Bronchial epithelial cell (primary cell): ENCODE results near the gene PADI6. TPM values are rescaled to one million over a fixed set of nuclear protein-coding genes. Genes with fewer than 3 reads are reported as not detected.

Experiments used
- DNase-seq: peaks from one replicate; pipeline ENCODE4 v3.0.0-alpha.2; 2010; ENCODE audit warnings: low read depth
- FAIRE-seq: peaks from 2 replicates; lab custom pipeline; 2011; peaks lifted over from hg19 to GRCh38; lab: Jason Lieb, UNC
- H3K27me3 ChIP-seq: 2 replicates; pipeline ENCODE4 v1.5.1; 2011; ENCODE audit warnings: low read length; ENCODE audit not compliant: control insufficient read depth, insufficient read depth
- H3K36me3 ChIP-seq: 2 replicates; pipeline ENCODE4 v1.5.1; 2011; ENCODE audit warnings: low read length; ENCODE audit not compliant: control insufficient read depth, insufficient read depth
- H3K4me3 ChIP-seq: 2 replicates; pipeline ENCODE4 v1.5.1; 2011; ENCODE audit warnings: mild to moderate bottlenecking, low read depth, low read length, control low read depth
- CTCF ChIP-seq: IDR thresholded peaks from 2 replicates; pipeline ENCODE4 v1.5.1; 2011; ENCODE audit warnings: mild to moderate bottlenecking, moderate library complexity, low read length, control low read depth, inconsistent platforms; ENCODE audit not compliant: insufficient read depth, severe bottlenecking
- total RNA-seq: library from RNA; depleted of rRNA; stranded (reverse); fragments of >200 nt; gene quantifications from 2 replicates; pipeline ENCODE4 v1.2.1, GENCODE V29; 2014

The PADI6 gene
- total RNA-seq, 1 donor from 2014 or later = not detected

- H3K4me3 ChIP-seq = no peak overlapping the region
- no peaks in the 10 kb centered on the region for H3K36me3 ChIP-seq
- H3K27me3 ChIP-seq = no peaks in the 10 kb centered on the region
- peak; percentile 23 for FAIRE-seq
- peak; percentile 61 for DNase-seq
- TF ChIP-seq CTCF = peak; percentile 66
Measured at GRCh38 chr1:17370618-17371017, 1.4 kb upstream of the PADI6 start.

DNA sequence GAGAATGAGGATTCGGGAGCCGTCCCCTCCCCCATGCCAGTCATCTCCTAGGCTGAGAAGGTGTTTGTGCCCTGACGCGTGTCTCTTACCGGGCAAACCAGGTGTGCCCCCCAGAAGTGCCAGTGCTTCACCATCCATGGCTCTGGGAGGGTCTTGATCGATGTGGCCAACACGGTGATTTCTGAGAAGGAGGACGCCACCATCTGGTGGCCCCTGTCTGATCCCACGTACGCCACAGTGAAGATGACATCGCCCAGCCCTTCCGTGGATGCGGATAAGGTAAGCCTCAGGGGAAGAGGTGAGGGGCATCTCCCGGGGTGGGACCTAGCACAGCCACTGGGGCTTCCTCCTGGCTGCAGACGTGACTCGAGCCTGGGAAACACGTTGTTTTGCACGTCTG, 959 bp downstream of the PADI6 start:
- Histone ChIP-seq H3K36me3 (no peaks in the 10 kb centered on the region), H3K27me3 (no peaks in the 10 kb centered on the region), H3K4me3 (no peak overlapping the region)
- FAIRE-seq (peak; percentile 50), DNase-seq (no peak)
- TF ChIP-seq CTCF = no peak

GRCh38 chr1:17375651-17376050, 3.7 kb downstream of the PADI6 start:
- no peak for FAIRE-seq
- no peaks in the 10 kb centered on the region for H3K27me3 ChIP-seq
- H3K4me3 ChIP-seq = no peak overlapping the region
- DNase-seq = no peak
- H3K36me3 ChIP-seq = no peaks in the 10 kb centered on the region
- no peak for TF ChIP-seq CTCF

DNA sequence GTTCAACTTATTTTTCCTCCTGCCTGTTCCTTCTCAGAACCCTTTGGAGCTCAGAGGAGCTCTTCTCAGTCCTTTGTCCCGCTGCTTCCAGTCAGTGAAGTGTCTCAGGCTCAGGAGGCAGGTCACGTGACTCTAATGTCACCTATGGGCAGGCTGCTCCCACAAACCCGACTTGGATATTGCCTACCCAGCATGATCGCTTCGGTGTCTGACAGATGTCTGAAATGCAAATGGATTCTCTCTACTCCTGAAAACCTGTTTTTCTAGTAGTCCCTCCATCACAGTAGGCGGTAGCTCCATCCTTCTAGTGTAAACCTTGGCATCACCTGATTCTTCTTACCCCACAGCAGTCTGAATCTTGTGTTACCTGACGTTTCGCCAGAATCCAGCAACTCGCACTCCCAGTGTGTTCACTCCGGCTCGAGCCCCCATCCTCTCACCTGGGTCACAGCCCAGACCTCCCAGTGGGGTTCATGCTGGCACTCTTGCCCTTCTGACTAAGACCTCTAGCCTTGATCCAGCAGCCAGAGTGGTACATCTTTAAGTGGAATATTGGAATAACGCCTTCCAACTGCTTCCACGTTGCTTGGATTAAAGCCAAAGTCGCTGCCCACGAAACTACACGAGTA, 5.4 kb downstream of the PADI6 start:
- H3K36me3 ChIP-seq = no peaks in the 10 kb centered on the region
- no peaks in the 10 kb centered on the region for H3K27me3 ChIP-seq
- FAIRE-seq (no peak), DNase-seq (peak; percentile 60)
- TF ChIP-seq CTCF = no peak
- no peak overlapping the region for H3K4me3 ChIP-seq

DNA sequence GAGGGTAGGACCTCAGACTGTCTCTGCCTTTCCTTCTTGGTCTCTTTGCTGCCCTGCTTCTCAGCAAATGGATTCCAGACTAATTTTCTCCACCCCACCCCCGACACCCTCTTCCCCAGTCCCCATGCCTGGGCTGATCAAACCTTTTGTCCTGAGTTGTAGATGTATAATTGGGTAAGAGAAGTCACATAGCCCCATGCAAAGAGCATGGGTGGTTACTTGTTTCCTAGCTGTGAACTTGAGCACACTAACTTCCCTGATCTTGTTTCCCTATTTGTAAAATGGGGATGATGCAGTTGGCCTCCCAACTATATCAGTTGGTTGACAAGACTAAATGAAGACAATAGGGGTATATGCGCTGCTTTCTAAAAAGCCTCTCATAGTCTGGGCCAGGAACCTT, 9.2 kb downstream of the PADI6 start:
- H3K27me3 ChIP-seq = no peaks in the 10 kb centered on the region
- TF ChIP-seq CTCF = no peak
- H3K4me3 ChIP-seq = no peak overlapping the region
- no peak for DNase-seq
- no peaks in the 10 kb centered on the region for H3K36me3 ChIP-seq
- no peak for FAIRE-seq

DNA sequence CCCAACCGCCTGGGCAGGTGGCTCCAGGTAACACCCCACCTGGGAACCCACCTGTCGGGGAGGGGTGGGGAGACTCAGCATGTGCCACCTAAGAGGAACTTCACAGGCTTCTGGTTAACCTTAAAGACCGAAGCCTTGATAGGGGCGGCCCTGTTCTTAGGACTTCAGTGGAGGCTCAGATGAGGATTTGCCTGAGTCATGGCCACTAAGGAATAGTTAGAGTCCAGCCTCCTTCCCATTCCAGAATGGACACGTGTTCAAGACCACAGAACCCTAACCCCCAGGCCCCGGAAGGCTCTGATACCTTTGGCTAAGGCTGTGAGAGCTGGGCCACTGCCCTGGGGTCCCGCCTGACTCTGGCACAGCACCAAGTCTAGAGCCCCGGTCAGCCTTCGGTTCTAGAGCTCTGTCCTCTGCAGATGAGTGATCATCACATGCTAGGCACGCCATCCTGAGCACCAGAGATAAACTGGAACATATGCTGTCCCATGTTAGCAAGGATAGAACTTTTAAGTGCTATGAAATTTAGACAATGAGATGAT, 20.3 kb downstream of the PADI6 start:
- H3K36me3 ChIP-seq = no peaks in the 10 kb centered on the region
- FAIRE-seq (no peak), DNase-seq (no peak)
- H3K27me3 ChIP-seq = peaks cover 1% of the 10 kb centered on the region
- no peak overlapping the region for H3K4me3 ChIP-seq
- TF ChIP-seq CTCF = no peak
